HEK293T (cell line): Measurements from ENCODE around the gene P2RY2.

Source experiments
- ARNT ChIP-seq: fragments of 450-650 bp; IDR thresholded peaks from 2 replicates; pipeline ENCODE4 v1.6.1; 2017; ENCODE audit warnings: mild to moderate bottlenecking
- BHLHE40 ChIP-seq: fragments of 450-650 bp; IDR thresholded peaks from 2 replicates; pipeline ENCODE4 v1.6.1; 2016; ENCODE audit warnings: mild to moderate bottlenecking, moderate library complexity, borderline replicate concordance
- FOXK2 ChIP-seq: fragments of 450-650 bp; IDR thresholded peaks from 2 replicates; pipeline ENCODE4 v1.6.1; 2016; ENCODE audit warnings: mild to moderate bottlenecking
- FOXM1 ChIP-seq: fragments of 450-650 bp; IDR thresholded peaks from 2 replicates; pipeline ENCODE4 v1.6.1; 2017; ENCODE audit warnings: mild to moderate bottlenecking, borderline replicate concordance
- SP1 ChIP-seq: fragments of 450-650 bp; IDR thresholded peaks from 2 replicates; pipeline ENCODE4 v1.6.1; 2017
- SUZ12 ChIP-seq: fragments of 450-650 bp; IDR thresholded peaks from 2 replicates; pipeline ENCODE4 v1.6.1; 2016; ENCODE audit warnings: mild to moderate bottlenecking

DNA sequence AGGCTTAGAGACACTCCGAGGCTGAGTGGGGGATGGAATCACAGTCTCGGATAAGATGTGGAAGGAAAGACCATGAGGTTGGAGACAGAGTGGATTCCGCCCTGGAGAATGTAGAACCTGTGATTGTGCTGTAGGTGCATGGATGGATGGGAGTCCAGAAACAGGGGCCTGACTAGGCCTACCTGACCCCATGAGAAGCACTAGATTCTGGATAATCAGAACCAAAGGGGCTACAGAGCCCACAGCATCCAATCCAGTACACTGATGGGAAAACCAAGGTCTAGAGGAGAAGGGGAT is 43.6 kb upstream of the P2RY2 start:
- TF ChIP-seq BHLHE40 (no peak), FOXK2 (no peak), FOXM1 (no peak), SP1 (no peak), SUZ12 (no peak), ARNT (no peak)
